Mucosa of stomach (tissue), 1 donor: ENCODE results near the gene ILF3.
A peak's percentile ranks its signal among the peaks of the same experiment; 100 is the strongest.

Source experiments
- H3K27me3 ChIP-seq: one replicate; pipeline ENCODE4 v1.7.0; 2013; ENCODE audit warnings: mild to moderate bottlenecking, low read length; ENCODE audit not compliant: control insufficient read depth, insufficient read depth
- H3K36me3 ChIP-seq: one replicate; pipeline ENCODE4 v1.7.0; 2013; ENCODE audit warnings: low read length; ENCODE audit not compliant: control insufficient read depth, insufficient read depth
- H3K4me1 ChIP-seq: one replicate; pipeline ENCODE4 v1.7.0; 2013; ENCODE audit warnings: mild to moderate bottlenecking, low read length; ENCODE audit not compliant: control insufficient read depth, insufficient read depth
- H3K4me3 ChIP-seq: one replicate; pipeline ENCODE4 v1.7.0; 2013; ENCODE audit warnings: low read length
- H3K9ac ChIP-seq: one replicate; pipeline ENCODE4 v1.7.0; 2013; ENCODE audit warnings: mild to moderate bottlenecking, low read length, moderate library complexity
- H3K9me3 ChIP-seq: one replicate; pipeline ENCODE4 v1.7.0; 2013; ENCODE audit warnings: mild to moderate bottlenecking, low read length, moderate library complexity; ENCODE audit not compliant: control insufficient read depth
- donor health status: Pancreatic carcinoma.

The ILF3 gene

DNA sequence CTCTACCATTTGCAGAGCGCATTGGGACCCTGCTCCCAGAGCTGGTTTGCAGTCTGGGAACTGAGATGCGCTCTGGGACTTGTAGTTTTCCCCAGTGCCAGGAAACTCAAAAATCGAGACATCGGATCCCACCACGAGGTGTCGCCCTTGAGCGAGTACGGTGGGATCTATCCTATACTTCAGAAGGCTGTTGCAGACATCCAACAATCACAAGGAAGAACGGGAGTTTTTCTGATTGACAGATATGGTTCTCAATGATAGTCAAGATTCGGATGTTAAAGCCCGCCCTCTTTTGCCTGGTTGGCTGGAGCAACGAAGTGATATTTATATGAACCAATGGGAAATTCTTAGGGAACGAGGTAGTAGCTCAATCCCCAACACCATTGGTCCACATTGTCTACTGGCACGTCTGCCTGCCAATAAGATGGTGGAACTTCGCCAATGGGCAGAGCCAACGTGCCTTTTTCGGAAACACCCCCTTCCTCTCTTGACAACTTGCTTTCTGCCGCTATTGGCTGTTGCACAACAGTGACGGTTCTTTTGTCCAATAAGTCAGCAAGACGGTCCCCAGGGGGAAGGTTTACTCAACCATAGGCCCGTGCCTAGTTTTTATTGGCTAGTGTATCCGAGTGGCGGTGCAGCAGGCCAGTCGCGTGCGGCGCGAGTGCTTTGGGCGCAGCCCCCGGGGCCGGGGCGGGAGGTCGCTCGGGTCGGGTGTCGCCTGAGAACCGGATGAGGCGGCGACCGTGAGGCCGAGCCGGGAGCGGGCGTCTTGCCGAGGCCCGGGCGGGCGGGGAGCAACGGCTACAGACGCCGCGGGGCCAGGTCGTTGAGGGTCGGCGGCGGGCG, 63.4 kb downstream of the ILF3 start, which contains the start of gene DNM2:
Gene DNM2, plus strand, starts transcription at position 724 of the 849 bp plus-strand sequence. CDS start 164 bp downstream, outside the sequence.
- Histone ChIP-seq H3K36me3 (no peaks in the 10 kb centered on the region), H3K9me3 (no peaks in the 10 kb centered on the region), H3K4me3 (peak within 1 kb of the TSS; percentile 93), H3K4me1 (peaks cover 27% of the 10 kb centered on the region), H3K27me3 (no peaks in the 10 kb centered on the region), H3K9ac (peak within 1 kb of the TSS; percentile 98)

DNA sequence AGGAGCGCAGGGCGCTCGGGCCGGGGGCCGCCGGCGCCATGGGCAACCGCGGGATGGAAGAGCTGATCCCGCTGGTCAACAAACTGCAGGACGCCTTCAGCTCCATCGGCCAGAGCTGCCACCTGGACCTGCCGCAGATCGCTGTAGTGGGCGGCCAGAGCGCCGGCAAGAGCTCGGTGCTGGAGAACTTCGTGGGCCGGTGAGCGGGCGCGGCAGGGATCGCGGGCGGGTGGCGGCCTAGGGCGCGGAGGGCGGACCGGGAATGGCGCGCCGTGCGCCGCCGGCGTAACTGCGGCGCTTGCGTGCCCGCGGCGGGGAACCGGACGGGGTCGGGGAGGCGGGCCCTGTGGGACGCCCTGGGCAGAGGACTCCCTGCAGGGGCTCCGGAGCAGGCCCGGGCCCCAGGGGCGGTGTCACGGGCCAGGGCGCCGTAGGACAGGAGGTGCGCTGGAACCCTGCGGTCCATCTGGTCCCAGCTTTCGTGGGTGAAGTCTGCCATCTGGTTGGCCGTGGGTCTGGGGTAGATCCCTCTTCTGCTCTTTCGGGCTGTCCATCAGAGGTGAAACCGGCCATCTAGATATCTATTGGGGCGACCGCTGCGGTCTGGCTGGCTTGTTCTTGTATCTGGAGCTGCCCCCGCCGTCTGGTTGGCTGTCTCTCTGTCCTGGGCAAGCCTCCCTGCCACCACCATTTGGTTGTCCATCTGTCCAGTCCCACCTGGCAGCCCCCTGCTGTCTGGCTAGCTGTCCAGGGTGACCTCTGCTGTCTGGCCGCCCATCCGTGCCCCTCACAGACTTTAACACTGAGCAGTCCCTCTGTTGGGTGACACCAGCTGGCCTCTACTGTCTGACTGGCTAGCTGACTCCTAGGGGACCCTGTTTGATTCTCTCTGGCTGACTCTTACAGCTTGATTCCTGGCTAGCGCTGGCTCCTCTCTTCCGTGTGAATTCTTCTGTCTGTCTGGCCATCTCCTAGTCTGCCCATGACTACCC, 64.4 kb downstream of the ILF3 start:
- H3K9me3 ChIP-seq: no peaks in the 10 kb centered on the region
- H3K27me3 ChIP-seq: no peaks in the 10 kb centered on the region
- no peaks in the 10 kb centered on the region for H3K36me3 ChIP-seq
- peak overlapping the region; percentile 98 for H3K9ac ChIP-seq
- H3K4me3 ChIP-seq: peak overlapping the region; percentile 93
- H3K4me1 ChIP-seq: peaks cover 27% of the 10 kb centered on the region

DNA sequence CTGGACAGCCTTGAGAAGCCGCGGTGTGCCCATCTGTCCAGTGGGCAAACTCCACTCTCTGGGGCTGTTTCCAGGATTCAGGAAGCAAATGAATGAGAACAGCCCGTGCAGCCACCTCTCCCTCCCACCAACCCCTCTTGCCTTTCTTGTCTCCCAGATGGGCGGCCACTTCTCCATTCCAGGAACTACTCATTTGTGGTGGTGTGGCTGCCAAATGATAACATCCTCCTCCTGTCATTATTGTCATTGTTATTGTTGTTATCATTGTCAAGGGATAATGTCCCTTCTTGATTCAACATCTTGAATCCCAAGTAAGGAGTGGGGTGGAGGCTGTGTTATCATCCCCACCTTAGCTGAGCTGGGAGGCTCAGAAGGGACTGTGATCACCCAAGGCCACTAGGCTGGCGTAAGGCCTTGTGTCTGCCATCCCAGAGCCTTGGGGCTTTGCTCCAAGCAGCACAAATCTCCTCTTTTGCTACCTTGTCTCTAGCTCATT, 65.4 kb downstream of the ILF3 start:
- Histone ChIP-seq H3K4me3 (peak overlapping the region; percentile 93), H3K27me3 (no peaks in the 10 kb centered on the region), H3K4me1 (peaks cover 27% of the 10 kb centered on the region), H3K36me3 (no peaks in the 10 kb centered on the region), H3K9ac (peak overlapping the region; percentile 98), H3K9me3 (no peaks in the 10 kb centered on the region)

DNA sequence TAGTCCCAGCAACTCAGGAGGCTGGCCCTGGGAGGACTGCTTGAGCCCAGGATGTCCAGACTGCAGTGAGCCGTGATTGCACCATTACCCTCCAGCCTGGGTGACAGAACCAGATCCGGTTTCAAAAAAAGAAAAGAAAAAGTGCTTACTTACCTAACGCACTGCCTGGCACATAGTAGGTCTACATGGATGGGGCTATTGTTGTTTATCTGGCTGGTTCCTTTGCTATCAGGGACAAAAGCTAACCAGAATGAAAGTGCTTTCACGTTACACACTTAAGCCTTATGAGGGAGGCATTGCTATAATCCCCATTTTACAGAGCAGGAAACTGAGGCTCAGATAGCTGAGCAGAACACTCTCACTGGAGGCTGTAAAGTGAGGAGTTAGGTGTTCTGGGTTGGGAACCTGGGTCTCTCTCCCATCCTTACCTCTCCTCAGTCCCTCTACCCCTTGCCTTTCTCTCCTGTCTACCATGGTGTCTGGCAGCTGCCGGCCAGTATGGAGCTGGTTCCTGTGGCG, 66.5 kb downstream of the ILF3 start:
- Histone ChIP-seq H3K4me1 (peaks cover 39% of the 10 kb centered on the region), H3K9ac (no peak overlapping the region), H3K36me3 (no peaks in the 10 kb centered on the region), H3K9me3 (no peaks in the 10 kb centered on the region), H3K4me3 (no peak overlapping the region), H3K27me3 (no peaks in the 10 kb centered on the region)

DNA sequence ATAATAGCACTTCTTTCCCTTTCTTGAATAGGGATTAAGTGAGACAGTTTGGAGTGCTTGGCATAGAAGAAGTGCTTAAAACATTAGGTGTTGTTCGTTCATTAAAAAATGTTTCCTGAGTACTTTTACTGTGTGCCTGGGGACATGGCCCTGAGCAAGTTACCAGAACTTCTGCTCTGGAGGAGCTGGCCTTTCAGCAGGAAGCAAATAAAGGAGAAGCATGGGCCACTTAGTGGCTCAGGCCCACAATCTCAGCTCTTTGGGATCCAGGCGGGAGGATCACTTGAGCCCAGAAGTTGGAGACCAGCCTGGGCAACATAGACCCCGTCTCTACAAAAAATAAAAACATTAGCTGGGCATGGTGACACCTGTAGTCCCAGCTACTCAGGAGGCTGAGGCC, 69.4 kb downstream of the ILF3 start:
- no peaks in the 10 kb centered on the region for H3K9me3 ChIP-seq
- no peaks in the 10 kb centered on the region for H3K27me3 ChIP-seq
- peaks cover 53% of the 10 kb centered on the region for H3K4me1 ChIP-seq
- H3K9ac ChIP-seq: no peak overlapping the region
- H3K4me3 ChIP-seq: no peak overlapping the region
- no peaks in the 10 kb centered on the region for H3K36me3 ChIP-seq

DNA sequence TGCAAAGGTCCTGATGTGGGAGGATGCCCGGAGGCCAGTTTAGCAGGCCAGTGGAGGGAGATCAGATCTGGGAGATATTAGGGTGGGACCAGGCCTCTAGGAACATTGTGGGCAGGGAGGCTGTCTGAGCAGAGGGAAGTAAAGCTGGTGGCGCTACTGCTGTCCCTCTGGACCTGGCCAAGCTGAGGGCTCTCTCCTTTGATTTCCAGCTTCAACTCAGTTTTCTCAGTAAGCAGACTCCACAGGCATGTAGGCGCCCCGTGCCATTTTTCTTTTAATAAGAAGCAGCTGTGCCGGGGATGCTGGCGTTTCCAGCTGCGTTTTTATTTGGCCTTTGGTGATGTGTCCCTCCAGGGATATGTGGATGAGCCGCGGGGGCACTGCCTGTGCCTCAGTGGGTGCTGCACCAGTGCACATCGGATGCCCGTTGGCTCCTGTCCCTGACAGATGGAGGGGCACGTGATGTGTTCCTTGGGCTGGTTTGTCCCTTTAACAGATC, 70.5 kb downstream of the ILF3 start:
- peaks cover 2% of the 10 kb centered on the region for H3K36me3 ChIP-seq
- H3K4me3 ChIP-seq: no peak overlapping the region
- H3K9me3 ChIP-seq: no peaks in the 10 kb centered on the region
- no peak overlapping the region for H3K9ac ChIP-seq
- peaks cover 45% of the 10 kb centered on the region for H3K4me1 ChIP-seq
- no peaks in the 10 kb centered on the region for H3K27me3 ChIP-seq

DNA sequence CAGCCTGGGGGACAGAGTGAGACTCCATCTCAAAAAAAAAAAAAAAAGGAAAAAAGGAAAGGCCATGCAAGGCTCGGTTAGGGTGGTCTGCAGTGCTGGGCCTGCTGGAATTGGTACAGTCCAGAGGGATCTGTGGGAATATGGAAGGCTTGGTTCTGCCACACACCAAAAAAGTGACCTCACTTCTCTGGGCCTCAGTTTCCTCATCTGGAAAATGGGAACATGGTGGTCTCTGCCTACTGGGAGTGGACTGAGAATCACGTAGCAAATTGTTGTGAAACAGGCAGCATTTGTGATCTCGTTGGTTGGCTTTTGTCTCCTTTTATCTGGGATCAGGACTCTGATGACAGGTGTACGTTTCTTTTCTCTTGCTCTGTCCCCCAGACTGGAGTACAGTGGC, 71.3 kb downstream of the ILF3 start:
- H3K9me3 ChIP-seq: no peaks in the 10 kb centered on the region
- H3K36me3 ChIP-seq: peaks cover 4% of the 10 kb centered on the region
- H3K4me1 ChIP-seq: peaks cover 48% of the 10 kb centered on the region
- H3K27me3 ChIP-seq: no peaks in the 10 kb centered on the region
- H3K4me3 ChIP-seq: no peak overlapping the region
- H3K9ac ChIP-seq: no peak overlapping the region

DNA sequence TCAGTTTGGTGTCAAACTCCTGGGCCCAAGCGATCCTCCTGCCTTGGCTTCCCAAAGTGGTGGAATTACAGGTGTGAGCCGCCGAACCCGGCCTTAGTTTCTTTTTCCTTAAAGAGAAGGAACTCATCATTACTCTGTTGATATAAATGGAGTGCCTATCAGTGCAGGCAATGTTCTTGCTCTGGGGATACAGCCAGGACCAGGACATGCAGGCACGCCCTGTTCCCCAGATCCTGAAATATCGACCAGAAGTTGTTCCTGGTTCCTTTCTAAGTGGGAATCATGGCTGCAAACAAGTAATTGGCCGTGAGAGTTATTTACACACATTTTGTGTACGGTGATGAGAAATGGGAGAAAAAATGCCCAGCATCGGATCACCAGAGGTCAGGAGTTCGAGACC, 72.1 kb downstream of the ILF3 start:
- no peak overlapping the region for H3K9ac ChIP-seq
- H3K4me3 ChIP-seq: no peak overlapping the region
- no peaks in the 10 kb centered on the region for H3K9me3 ChIP-seq
- no peaks in the 10 kb centered on the region for H3K27me3 ChIP-seq
- peaks cover 47% of the 10 kb centered on the region for H3K4me1 ChIP-seq
- peaks cover 4% of the 10 kb centered on the region for H3K36me3 ChIP-seq

DNA sequence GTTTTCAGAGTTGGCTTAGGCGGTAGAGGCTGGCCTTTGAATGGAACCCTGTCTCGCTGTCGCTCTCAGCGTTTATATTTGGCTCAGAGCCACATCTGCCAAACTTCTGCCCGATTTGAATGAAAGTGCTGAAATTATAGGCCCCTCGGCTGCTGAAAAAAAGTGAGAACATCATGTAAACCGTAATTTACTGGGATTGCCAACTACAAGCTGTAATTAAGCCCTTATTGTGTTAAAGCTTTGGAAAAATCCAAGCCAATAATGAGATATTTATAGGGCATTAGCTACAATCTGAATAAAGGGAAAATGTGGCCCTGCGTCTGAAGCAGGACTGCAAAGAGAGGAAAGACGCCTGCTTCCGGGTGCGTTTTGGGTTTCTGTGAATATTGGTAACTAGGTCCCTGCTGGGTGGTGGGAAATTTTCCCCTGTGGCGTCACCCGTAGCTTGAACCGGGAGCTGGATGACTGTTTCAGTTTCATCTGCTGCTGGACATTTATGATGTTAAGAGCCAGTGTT, 73.6 kb downstream of the ILF3 start:
- Histone ChIP-seq H3K36me3 (peaks cover 4% of the 10 kb centered on the region), H3K4me1 (peaks cover 50% of the 10 kb centered on the region), H3K4me3 (no peak overlapping the region), H3K27me3 (no peaks in the 10 kb centered on the region), H3K9me3 (no peaks in the 10 kb centered on the region), H3K9ac (no peak overlapping the region)

DNA sequence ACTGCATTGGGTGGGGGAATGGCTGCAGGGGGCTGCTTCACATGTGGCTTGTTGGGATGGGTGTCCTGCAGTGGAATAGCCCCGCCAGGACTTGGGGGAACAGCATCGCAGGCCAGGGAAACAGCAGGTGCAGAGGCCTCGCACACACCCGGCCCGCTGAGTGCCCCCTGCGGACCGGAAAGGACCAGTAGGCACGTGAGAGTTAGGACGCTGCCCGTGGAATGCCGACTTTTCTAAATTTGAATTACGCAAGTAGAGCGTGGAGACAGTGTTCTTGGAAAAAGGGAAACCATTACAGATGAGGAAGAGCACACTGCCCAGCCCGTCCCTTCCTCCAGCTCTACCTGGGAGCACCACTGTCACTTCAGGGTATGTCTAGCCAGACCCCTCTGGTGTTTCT, 75.3 kb downstream of the ILF3 start:
- Histone ChIP-seq H3K27me3 (no peaks in the 10 kb centered on the region), H3K9me3 (no peaks in the 10 kb centered on the region), H3K4me1 (peaks cover 50% of the 10 kb centered on the region), H3K36me3 (peaks cover 4% of the 10 kb centered on the region), H3K4me3 (no peak overlapping the region), H3K9ac (no peak overlapping the region)

DNA sequence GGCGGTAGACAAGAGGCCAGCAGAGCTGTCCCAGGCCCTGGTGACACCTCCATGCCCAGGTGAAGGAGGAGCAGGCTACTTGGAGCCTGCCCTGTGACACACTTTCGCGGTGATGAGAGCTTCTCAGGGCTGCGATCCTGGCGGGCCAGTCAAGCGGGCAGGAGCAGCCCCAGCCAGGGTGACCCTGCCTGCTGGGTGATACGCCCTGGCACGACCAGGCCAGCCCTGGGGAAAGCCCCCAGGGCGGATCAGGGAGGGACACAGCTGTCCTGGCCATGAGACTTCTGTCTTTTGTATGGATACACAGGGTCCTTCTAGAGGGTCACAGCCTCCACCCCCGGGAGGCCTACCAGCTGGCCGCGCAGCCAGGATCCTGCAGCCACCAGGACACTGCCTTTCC, 76.8 kb downstream of the ILF3 start:
- Histone ChIP-seq H3K9me3 (no peaks in the 10 kb centered on the region), H3K4me3 (no peak overlapping the region), H3K27me3 (no peaks in the 10 kb centered on the region), H3K36me3 (peaks cover 4% of the 10 kb centered on the region), H3K9ac (peak overlapping the region; percentile 7), H3K4me1 (peaks cover 41% of the 10 kb centered on the region)
